KBM-7 (cell line): ENCODE measurements around the gene SUB1.
"Not testable (repeated sequence)": the region's sequence is repeated elsewhere in the genome, so short reads cannot be mapped to it uniquely, and the experiment has no call there.

ENCODE experiments used
- DNase-seq: peaks from one replicate; pipeline ENCODE4 v3.0.0-alpha.2; 2015
- in situ Hi-C: fragments of 300-500 bp; cut with MboI; formaldehyde crosslinking; loops from 2 replicates; pipeline ENCODE4 v1.14.3; 2020; ENCODE audit warnings: low sequenced_read_pairs, low pct_unique_long_range_greater_than_20kb, mixed read lengths

The SUB1 gene

GRCh38 chr5:32627219-32627870, 42.0 kb downstream of the SUB1 start:
- in situ Hi-C loops, result no loop called here
- no peak for DNase-seq

- in situ Hi-C loops, result no loop called here
These were observed 42.9 kb downstream of the SUB1 start for GRCh38 chr5:32628049-32628844.

GRCh38 chr5:32630867-32631491, 45.6 kb downstream of the SUB1 start:
- in situ Hi-C loops, result no loop called here
- DNase-seq, result no peak

More at GRCh38 chr5:32628049-32628844, 42.9 kb downstream of the SUB1 start:
- DNase-seq, result no peak

GRCh38 chr5:32633017-32633416, 47.7 kb downstream of the SUB1 start:
- DNase-seq, in situ Hi-C loops: not testable (repeated sequence)

- in situ Hi-C loops, result no loop called here
These were observed 53.0 kb downstream of the SUB1 start for GRCh38 chr5:32638309-32638708.

GRCh38 chr5:32639943-32640342, 54.6 kb downstream of the SUB1 start:
- in situ Hi-C loops, result no loop called here
- no peak for DNase-seq

More at GRCh38 chr5:32638309-32638708, 53.0 kb downstream of the SUB1 start:
- no peak for DNase-seq

GRCh38 chr5:32642276-32643002, 57.1 kb downstream of the SUB1 start:
- in situ Hi-C loops, result no loop called here
- DNase-seq, result no peak

GRCh38 chr5:32645246-32645645, 59.9 kb downstream of the SUB1 start:
- in situ Hi-C loops, result no loop called here

GRCh38 chr5:32646061-32646969, 61.0 kb downstream of the SUB1 start:
- in situ Hi-C loops, result no loop called here
- no peak for DNase-seq

More at GRCh38 chr5:32645246-32645645, 59.9 kb downstream of the SUB1 start:
- no peak for DNase-seq

GRCh38 chr5:32651088-32651487, 65.7 kb downstream of the SUB1 start:
- no peak for DNase-seq
- in situ Hi-C loops, result no loop called here

GRCh38 chr5:32651638-32652037, 66.3 kb downstream of the SUB1 start:
- in situ Hi-C loops, result no loop called here
- no peak for DNase-seq
